H1 (cell line): ENCODE data around the gene TRAF3IP3. TPM values are rescaled to one million over a fixed set of nuclear protein-coding genes. Genes with fewer than 3 reads are reported as not detected.

ENCODE experiments used
- ATF2 ChIP-seq: IDR thresholded peaks from 2 replicates; pipeline ENCODE4 v1.6.1; 2012; ENCODE audit warnings: low read length, inconsistent platforms
- ATF3 ChIP-seq: IDR thresholded peaks from 2 replicates; pipeline ENCODE4 v1.6.1; 2011; ENCODE audit warnings: low read depth, mild to moderate bottlenecking, low read length; ENCODE audit not compliant: insufficient read depth
- KDM4A ChIP-seq: IDR thresholded peaks from one replicate; pipeline ENCODE4 v1.7.1; 2012; ENCODE audit warnings: low read depth, mild to moderate bottlenecking, moderate library complexity, low read length, inconsistent platforms; ENCODE audit not compliant: severe bottlenecking
- RAD21 ChIP-seq, 2 experiments: IDR thresholded peaks in 1 of 2; conservative IDR thresholded peaks in 1 of 2; 2 replicates each; pipeline ENCODE4 v1.6.1; 2011; ENCODE audit warnings: low read depth in 2 of 2, low read length in 2 of 2, improper control_type of control experiment in 1 of 2, inconsistent platforms in 1 of 2, mild to moderate bottlenecking in 1 of 2, moderate library complexity in 1 of 2
- RFX5 ChIP-seq: IDR thresholded peaks from 2 replicates; pipeline ENCODE4 v1.6.1; 2011; ENCODE audit warnings: low read depth, low read length, improper control_type of control experiment, borderline replicate concordance
- SIRT6 ChIP-seq: IDR thresholded peaks from one replicate; pipeline ENCODE4 v1.7.1; 2012; ENCODE audit warnings: low read length, inconsistent platforms
- SP2 ChIP-seq: IDR thresholded peaks from 2 replicates; pipeline ENCODE4 v1.6.1; 2012; ENCODE audit warnings: mild to moderate bottlenecking, low read length, inconsistent platforms
- ZNF274 ChIP-seq: IDR thresholded peaks from 2 replicates; pipeline ENCODE4 v1.7.0; 2012; ENCODE audit warnings: low read length, borderline replicate concordance; ENCODE audit errors: extremely low read depth
- polyA plus RNA-seq, 7 experiments: library from polyadenylated mRNA; depleted of rRNA in 3 of 7; stranded (reverse) in 5 of 7; unstranded in 2 of 7; fragments of >200 nt in 5 of 7; fragments of 200-250 nt in 2 of 7; gene quantifications; 1 replicate in 5 of 7; 2 replicates in 1 of 7; 4 replicates in 1 of 7; pipeline versions ENCODE4 v1.2.1 to v1.2.3, GENCODE V29; 2011 to 2013; ENCODE audit warnings: missing spikeins in 2 of 7, mixed read lengths in 2 of 7
- total RNA-seq: library from RNA; stranded (reverse); fragmentation: NEBNext Ultra II Directional; extraction: Animal tissue kit (Norgen Biotek cat#: 25700); gene quantifications from 2 replicates; pipeline ENCODE4 v1.2.1, GENCODE V29; 2021

TRAF3IP3 gene
- total and polyA plus RNA-seq, 2 of the 8 experiments (the other 6 are each of a cell fraction or from before 2014, with no cell fraction given): not detected

- TF ChIP-seq ATF3: no peak
- TF ChIP-seq RFX5: no peak
- TF ChIP-seq SP2: no peak
- no peak for TF ChIP-seq SIRT6
- no peak for TF ChIP-seq ZNF274
- TF ChIP-seq KDM4A: no peak
- TF ChIP-seq ATF2: no peak
- TF ChIP-seq RAD21 (IDR thresholded peaks at IDR 0.05 in 1 of 2, conservative IDR thresholded peaks at IDR 0.05 in 1 of 2; ENCODE audit: low read depth in 2 of 2, low read length in 2 of 2): no peak
Observed at GRCh38 chr1:209802117-209802779, 46.4 kb downstream of the TRAF3IP3 start (continued).
